Activated B cell treated with CpG ODN at 0.5 μM for 24 hours (primary cell): ENCODE results near the gene CAMTA1. TPM values are rescaled to one million over a fixed set of nuclear protein-coding genes. Genes with fewer than 3 reads are reported as not detected.

Source experiments
- ATAC-seq: fragments of 200-7000 bp; cut with Tn5 transposase; one replicate; pipeline ENCODE4 v1.10.0; 2021; ENCODE audit warnings: low read depth, mild to moderate bottlenecking, moderate library complexity
- CTCF ChIA-PET: fragments of 350-600 bp; sonication (Branson Sonifier 250); formaldehyde crosslinking; loops from one replicate; lab custom pipeline; 2021; ENCODE audit warnings: antibody characterized with exemption; lab: Charles Lee
- POLR2A ChIA-PET: fragments of 350-600 bp; sonication (Branson Sonifier 250); formaldehyde crosslinking; loops from one replicate; lab custom pipeline; 2021; ENCODE audit warnings: antibody characterized with exemption; lab: Charles Lee
- DNase-seq: peaks from one replicate; pipeline ENCODE4 v3.0.0; 2022
- H3K27ac Mint-ChIP-seq: one replicate; pipeline ENCODE4 v1.8.0; 2020; ENCODE audit warnings: mixed read lengths
- H3K27me3 Mint-ChIP-seq: one replicate; pipeline ENCODE4 v1.8.0; 2021; ENCODE audit warnings: mixed read lengths
- H3K36me3 Mint-ChIP-seq: one replicate; pipeline ENCODE4 v1.8.0; 2021; ENCODE audit warnings: low read depth, mixed read lengths
- H3K4me1 Mint-ChIP-seq: one replicate; pipeline ENCODE4 v1.8.0; 2021; ENCODE audit warnings: mixed read lengths
- H3K4me3 Mint-ChIP-seq: one replicate; pipeline ENCODE4 v1.8.0; 2020; ENCODE audit warnings: mild to moderate bottlenecking, mixed read lengths
- H3K9me3 Mint-ChIP-seq: one replicate; pipeline ENCODE4 v1.8.0; 2020; ENCODE audit warnings: mixed read lengths
- intact Hi-C: fragments of 100-400 bp; cut with micrococcal nuclease; formaldehyde crosslinking; loops from one replicate; pipeline ENCODE4 v1.15.1; 2024
- total RNA-seq: library from RNA; stranded (reverse); gene quantifications from 2 replicates; pipeline ENCODE4 v1.2.3, GENCODE V29; 2022
- TF ChIP-seq, protein P1 (sequence below): fragments of 200-600 bp; IDR thresholded peaks from one replicate; pipeline ENCODE4 v1.8.0; 2022; ENCODE audit warnings: antibody characterized with exemption, mild to moderate bottlenecking

Gene CAMTA1
- total RNA-seq, 1 donor from 2014 or later = 49.8 TPM

DNA sequence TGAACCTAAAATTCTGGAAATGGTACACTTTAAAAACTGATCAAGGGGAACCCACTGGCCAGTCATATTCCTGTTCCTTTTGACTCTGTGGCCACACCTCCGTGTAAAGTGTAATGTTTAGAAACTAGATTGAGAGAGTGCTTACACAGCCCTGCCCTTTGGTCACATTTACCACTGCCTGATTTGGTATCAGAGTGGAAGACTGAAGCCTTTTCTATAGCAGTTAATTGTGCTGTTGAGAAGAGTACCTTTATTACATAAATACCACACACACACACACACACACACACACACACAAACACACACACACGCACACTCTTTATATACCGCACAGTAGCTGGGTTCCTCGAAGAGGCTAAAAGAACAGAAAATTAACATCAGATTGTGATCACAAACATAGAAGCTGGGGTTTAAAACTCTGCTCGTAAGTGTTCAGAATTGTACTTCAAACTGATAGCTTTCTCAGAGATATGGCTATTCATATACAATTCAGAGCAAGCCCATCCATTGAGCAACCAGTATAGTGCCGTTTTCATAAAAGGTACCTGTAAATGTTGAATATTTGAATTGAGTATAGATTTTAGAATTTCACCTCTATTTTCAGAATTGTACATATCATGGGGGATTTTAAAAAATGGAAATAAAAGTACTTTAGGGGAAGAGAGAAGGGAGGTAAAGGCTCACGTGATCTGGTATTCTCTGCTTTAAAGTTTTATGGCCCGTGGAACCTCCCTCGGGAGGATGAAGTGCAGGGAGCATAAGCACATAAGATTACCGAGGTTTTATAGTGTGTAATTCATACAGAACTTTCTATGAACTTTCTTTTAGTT lies 37.5 kb downstream of the CAMTA1 start:
- Mint-ChIP-seq H3K9me3 (no peaks in the 10 kb centered on the region), H3K4me3 (peak overlapping the region; percentile 5), H3K36me3 (peaks cover 39% of the 10 kb centered on the region), H3K27ac (no peak overlapping the region), H3K27me3 (no peaks in the 10 kb centered on the region), H3K4me1 (peaks cover 49% of the 10 kb centered on the region)
- ATAC-seq = no peak
- TF ChIP-seq, protein P1, sequence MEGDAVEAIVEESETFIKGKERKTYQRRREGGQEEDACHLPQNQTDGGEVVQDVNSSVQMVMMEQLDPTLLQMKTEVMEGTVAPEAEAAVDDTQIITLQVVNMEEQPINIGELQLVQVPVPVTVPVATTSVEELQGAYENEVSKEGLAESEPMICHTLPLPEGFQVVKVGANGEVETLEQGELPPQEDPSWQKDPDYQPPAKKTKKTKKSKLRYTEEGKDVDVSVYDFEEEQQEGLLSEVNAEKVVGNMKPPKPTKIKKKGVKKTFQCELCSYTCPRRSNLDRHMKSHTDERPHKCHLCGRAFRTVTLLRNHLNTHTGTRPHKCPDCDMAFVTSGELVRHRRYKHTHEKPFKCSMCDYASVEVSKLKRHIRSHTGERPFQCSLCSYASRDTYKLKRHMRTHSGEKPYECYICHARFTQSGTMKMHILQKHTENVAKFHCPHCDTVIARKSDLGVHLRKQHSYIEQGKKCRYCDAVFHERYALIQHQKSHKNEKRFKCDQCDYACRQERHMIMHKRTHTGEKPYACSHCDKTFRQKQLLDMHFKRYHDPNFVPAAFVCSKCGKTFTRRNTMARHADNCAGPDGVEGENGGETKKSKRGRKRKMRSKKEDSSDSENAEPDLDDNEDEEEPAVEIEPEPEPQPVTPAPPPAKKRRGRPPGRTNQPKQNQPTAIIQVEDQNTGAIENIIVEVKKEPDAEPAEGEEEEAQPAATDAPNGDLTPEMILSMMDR = no peak
- intact Hi-C loops = no loop called here
- ChIA-PET POLR2A (no interaction called here), CTCF (no interaction called here)
- DNase-seq = no peak

DNA sequence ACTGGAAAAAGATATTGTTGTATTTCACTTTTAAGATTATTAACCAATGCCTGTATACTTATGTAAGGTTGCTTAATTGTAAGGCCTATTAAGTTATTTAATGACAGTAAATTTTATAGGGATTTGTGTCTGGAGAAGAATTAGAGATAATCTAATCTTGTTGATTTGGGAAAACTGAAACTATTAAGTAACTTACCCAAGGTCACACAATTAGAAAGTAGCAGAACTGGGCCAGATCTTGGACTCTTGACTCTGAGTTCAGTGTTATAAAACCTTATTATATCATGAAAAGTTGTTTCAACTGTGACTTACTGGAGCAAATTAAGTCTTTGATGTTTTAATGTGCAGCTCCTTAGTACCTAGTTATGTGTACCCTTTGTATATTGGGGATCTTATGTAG lies 38.5 kb downstream of the CAMTA1 start:
- ChIA-PET CTCF (no interaction called here), POLR2A (no interaction called here)
- DNase-seq = no peak
- H3K9me3 Mint-ChIP-seq = no peaks in the 10 kb centered on the region
- TF ChIP-seq, protein P1 = no peak
- H3K4me3 Mint-ChIP-seq = no peak overlapping the region
- peaks cover 44% of the 10 kb centered on the region for H3K4me1 Mint-ChIP-seq
- ATAC-seq = no peak
- H3K36me3 Mint-ChIP-seq = peaks cover 43% of the 10 kb centered on the region
- intact Hi-C loops = no loop called here
- no peaks in the 10 kb centered on the region for H3K27me3 Mint-ChIP-seq
- no peak overlapping the region for H3K27ac Mint-ChIP-seq

DNA sequence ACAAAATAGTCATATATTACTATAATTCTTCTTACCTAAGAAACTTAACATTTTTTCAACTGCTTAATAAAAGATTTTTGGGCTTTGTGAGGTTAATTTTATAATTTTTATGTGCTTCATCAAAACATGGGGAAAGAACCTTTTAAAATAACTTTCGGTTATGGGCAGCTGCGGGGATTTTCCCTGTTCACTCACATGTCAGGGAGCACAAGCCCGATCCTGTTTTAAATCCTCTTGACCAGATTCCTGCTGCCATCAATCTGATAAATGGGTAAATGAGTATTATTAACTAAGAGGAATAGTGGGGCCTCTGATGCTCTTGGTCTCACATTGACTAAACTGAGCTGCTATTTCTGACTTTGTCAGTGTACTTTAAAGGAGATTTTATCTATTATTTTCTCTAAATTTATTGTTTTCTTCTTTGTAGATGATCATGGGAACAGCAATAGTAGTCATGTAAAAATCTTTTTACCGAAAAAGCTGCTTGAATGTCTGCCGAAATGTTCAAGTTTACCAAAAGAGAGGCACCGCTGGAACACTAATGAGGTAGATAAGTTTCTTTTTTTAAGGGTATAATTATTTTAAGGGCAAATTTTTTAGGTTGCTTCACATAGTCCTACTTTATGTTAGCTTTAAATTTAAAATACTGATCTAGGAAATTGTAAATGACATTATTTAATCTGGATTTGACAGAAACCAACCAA lies 39.6 kb downstream of the CAMTA1 start:
- ChIA-PET POLR2A (no interaction called here), CTCF (no interaction called here)
- Mint-ChIP-seq H3K27ac (no peak overlapping the region), H3K9me3 (no peaks in the 10 kb centered on the region), H3K36me3 (peaks cover 45% of the 10 kb centered on the region), H3K4me3 (no peak overlapping the region), H3K4me1 (peaks cover 37% of the 10 kb centered on the region), H3K27me3 (no peaks in the 10 kb centered on the region)
- no peak for DNase-seq
- intact Hi-C loops = no loop called here
- ATAC-seq = no peak
- TF ChIP-seq, protein P1 = no peak

DNA sequence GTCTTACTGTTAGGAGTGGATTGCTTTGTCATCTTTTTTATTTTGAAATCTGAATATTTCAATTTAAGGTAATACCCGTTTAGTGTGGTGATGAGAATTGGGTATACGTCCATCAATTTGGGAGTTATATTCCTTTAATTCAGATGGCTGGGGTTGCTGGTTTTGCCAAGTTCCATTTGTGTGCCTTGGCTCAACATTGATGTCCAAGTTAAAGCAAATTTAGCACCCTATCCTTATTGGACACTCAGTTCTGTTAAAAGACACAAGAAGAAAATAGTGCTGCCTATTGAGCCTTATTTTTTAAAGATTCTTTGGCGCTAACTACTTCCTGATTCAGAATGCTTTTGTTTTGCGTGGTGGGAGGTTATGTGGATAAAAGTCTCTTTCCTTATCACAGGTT lies 40.6 kb downstream of the CAMTA1 start:
- H3K4me1 Mint-ChIP-seq = peaks cover 27% of the 10 kb centered on the region
- no peak overlapping the region for H3K27ac Mint-ChIP-seq
- ATAC-seq (no peak), DNase-seq (no peak)
- TF ChIP-seq, protein P1 = no peak
- ChIA-PET CTCF (no interaction called here), POLR2A (no interaction called here)
- H3K4me3 Mint-ChIP-seq = no peak overlapping the region
- H3K36me3 Mint-ChIP-seq = peaks cover 40% of the 10 kb centered on the region
- H3K9me3 Mint-ChIP-seq = no peaks in the 10 kb centered on the region
- intact Hi-C loops = no loop called here
- H3K27me3 Mint-ChIP-seq = no peaks in the 10 kb centered on the region

DNA sequence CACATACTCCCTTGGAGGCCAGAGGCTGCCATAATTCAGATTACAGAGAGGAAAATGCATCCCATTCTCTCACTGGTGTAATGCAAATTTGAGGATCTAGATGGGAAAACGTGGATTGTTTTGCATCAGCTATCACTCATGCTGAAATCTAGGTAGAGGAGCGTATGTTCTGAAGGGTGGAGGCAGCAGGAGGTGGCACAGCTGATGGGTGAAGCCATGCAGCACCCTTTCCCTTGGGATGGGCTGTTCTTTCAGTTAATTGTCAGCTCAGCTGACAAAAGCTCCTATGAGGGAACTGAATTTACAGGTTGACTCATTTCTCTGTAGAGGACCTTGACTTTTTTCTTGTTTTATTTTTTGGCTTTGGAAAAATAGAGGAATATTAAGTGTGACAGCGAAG lies 41.8 kb downstream of the CAMTA1 start:
- no peak overlapping the region for H3K4me3 Mint-ChIP-seq
- H3K9me3 Mint-ChIP-seq = no peaks in the 10 kb centered on the region
- ChIA-PET CTCF (no interaction called here), POLR2A (no interaction called here)
- H3K27ac Mint-ChIP-seq = no peak overlapping the region
- intact Hi-C loops = no loop called here
- peaks cover 16% of the 10 kb centered on the region for H3K4me1 Mint-ChIP-seq
- DNase-seq = no peak
- no peaks in the 10 kb centered on the region for H3K27me3 Mint-ChIP-seq
- ATAC-seq = no peak
- TF ChIP-seq, protein P1 = no peak
- peaks cover 45% of the 10 kb centered on the region for H3K36me3 Mint-ChIP-seq
